GM12878 (cell line): Measurements from ENCODE around the gene AMOTL1.

Experiments used
- CBFB ChIP-seq: IDR thresholded peaks from 2 replicates; pipeline ENCODE4 v1.6.1; 2016; ENCODE audit warnings: antibody characterized with exemption, low read depth
- EZH2 ChIP-seq: IDR thresholded peaks from 2 replicates; pipeline ENCODE4 v1.6.1; 2012; ENCODE audit warnings: low read depth, mild to moderate bottlenecking, control low read depth, inconsistent platforms, low read length, borderline replicate concordance; ENCODE audit not compliant: control insufficient read depth

DNA sequence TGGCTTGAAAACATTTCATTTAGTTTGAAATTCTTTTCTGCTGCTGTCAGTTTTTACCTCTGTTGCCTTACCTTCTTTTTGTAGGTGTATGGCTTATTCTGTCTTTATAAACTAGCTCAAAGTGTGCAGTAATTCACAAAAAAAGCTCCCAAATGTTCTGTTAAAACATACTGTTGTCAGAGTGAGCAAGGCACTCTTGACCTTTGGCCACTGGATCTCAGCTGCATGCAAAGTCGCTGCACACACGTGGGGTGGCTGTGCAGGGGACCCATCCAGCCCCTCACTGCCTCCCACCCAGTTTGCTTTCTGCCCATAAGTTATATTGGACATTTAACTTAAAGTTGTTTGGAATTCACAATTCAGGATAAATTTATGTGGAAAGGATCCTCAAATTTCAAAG, 92.2 kb downstream of the AMOTL1 start:
- TF ChIP-seq EZH2 (no peak), CBFB (no peak)
